ENCODE data around the gene SPECC1.

DNA sequence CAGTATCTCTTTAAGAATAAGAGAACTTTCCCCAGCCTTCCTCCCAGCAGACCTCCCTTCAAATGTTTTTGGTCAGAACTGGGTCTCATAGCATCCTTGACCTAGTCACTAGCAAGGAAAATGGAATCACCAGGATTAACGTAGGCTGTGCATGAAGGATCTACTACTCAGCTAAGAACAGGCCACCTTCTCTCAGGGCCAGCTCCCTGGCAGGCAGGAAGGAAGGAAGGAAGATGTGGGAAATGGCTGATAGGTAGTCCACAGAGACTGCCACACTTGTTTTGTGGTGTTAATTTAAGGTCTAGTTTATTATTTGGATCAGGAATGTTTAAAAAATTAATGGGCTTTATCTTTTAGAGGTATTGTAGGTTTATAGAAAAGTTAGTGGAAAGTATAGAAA lies 136.4 kb downstream of the SPECC1 start:
- TF ChIP-seq, protein P1, sequence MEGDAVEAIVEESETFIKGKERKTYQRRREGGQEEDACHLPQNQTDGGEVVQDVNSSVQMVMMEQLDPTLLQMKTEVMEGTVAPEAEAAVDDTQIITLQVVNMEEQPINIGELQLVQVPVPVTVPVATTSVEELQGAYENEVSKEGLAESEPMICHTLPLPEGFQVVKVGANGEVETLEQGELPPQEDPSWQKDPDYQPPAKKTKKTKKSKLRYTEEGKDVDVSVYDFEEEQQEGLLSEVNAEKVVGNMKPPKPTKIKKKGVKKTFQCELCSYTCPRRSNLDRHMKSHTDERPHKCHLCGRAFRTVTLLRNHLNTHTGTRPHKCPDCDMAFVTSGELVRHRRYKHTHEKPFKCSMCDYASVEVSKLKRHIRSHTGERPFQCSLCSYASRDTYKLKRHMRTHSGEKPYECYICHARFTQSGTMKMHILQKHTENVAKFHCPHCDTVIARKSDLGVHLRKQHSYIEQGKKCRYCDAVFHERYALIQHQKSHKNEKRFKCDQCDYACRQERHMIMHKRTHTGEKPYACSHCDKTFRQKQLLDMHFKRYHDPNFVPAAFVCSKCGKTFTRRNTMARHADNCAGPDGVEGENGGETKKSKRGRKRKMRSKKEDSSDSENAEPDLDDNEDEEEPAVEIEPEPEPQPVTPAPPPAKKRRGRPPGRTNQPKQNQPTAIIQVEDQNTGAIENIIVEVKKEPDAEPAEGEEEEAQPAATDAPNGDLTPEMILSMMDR (IDR thresholded peaks at IDR 0.05) = no peak
- no peak for TF ChIP-seq POLR2A (IDR thresholded peaks at IDR 0.05)
